Mesothelial cell of epicardium (in vitro differentiated cells): ENCODE data around the gene ATXN10. TPM values are rescaled to one million over a fixed set of nuclear protein-coding genes. Genes with fewer than 3 reads are reported as not detected.

ENCODE experiments used
- DNase-seq, 2 experiments: peaks; one replicate each; pipeline ENCODE4 v3.0.0; 2021; ENCODE audit warnings: low spot score in 2 of 2; ENCODE audit not compliant: unreplicated experiment in 2 of 2
- H3K27ac Mint-ChIP-seq: 2 replicates; pipeline ENCODE4 v1.8.0; 2021; ENCODE audit warnings: mixed read lengths
- H3K27me3 Mint-ChIP-seq: 2 replicates; pipeline ENCODE4 v1.8.0; 2021; ENCODE audit warnings: low read depth, mixed read lengths
- H3K36me3 Mint-ChIP-seq: 2 replicates; pipeline ENCODE4 v1.8.0; 2021; ENCODE audit warnings: mixed read lengths
- H3K4me1 Mint-ChIP-seq: 2 replicates; pipeline ENCODE4 v1.8.0; 2021; ENCODE audit warnings: mixed read lengths
- H3K4me3 Mint-ChIP-seq: 2 replicates; pipeline ENCODE4 v1.8.0; 2021; ENCODE audit warnings: mild to moderate bottlenecking, moderate library complexity, mixed read lengths
- H3K9me3 Mint-ChIP-seq: 2 replicates; pipeline ENCODE4 v1.8.0; 2021; ENCODE audit warnings: mixed read lengths
- total RNA-seq: library from RNA; stranded (reverse); gene quantifications from 3 replicates; pipeline ENCODE4 v1.2.1, GENCODE V29; 2021
- TF ChIP-seq, protein P1 (sequence below): fragments of 200-600 bp; sonication (generic); IDR thresholded peaks from one replicate; pipeline ENCODE4 v1.5.0; 2021; ENCODE audit warnings: antibody characterized with exemption; ENCODE audit not compliant: unreplicated experiment

Gene ATXN10
- total RNA-seq, 1 donor from 2014 or later: 237 TPM

DNA sequence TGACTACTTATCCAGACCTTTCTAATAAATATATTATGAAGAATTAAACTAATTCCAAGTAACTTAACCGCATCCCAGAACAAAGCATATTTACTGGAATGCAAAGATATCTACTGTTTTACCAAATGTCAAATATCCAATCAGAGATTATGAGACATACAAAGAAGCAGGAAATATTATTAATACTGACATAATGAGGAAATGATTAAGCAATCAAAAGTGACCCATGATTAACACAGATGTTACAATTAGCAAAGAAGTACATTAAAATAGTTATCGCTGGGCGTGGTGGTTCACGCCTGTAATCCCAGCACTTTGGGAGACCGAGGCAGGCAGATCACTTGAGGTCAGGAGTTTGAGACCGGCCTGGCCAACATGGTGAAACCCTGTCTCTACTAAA, 200.1 kb downstream of the ATXN10 start:
- DNase-seq: no peak
- H3K4me3 Mint-ChIP-seq: no peak overlapping the region
- H3K27me3 Mint-ChIP-seq: peaks cover 40% of the 10 kb centered on the region
- peaks cover 7% of the 10 kb centered on the region for H3K36me3 Mint-ChIP-seq
- peaks cover 12% of the 10 kb centered on the region for H3K4me1 Mint-ChIP-seq
- TF ChIP-seq, protein P1, sequence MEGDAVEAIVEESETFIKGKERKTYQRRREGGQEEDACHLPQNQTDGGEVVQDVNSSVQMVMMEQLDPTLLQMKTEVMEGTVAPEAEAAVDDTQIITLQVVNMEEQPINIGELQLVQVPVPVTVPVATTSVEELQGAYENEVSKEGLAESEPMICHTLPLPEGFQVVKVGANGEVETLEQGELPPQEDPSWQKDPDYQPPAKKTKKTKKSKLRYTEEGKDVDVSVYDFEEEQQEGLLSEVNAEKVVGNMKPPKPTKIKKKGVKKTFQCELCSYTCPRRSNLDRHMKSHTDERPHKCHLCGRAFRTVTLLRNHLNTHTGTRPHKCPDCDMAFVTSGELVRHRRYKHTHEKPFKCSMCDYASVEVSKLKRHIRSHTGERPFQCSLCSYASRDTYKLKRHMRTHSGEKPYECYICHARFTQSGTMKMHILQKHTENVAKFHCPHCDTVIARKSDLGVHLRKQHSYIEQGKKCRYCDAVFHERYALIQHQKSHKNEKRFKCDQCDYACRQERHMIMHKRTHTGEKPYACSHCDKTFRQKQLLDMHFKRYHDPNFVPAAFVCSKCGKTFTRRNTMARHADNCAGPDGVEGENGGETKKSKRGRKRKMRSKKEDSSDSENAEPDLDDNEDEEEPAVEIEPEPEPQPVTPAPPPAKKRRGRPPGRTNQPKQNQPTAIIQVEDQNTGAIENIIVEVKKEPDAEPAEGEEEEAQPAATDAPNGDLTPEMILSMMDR: no peak
- H3K9me3 Mint-ChIP-seq: peaks cover 17% of the 10 kb centered on the region
- H3K27ac Mint-ChIP-seq: no peak overlapping the region

DNA sequence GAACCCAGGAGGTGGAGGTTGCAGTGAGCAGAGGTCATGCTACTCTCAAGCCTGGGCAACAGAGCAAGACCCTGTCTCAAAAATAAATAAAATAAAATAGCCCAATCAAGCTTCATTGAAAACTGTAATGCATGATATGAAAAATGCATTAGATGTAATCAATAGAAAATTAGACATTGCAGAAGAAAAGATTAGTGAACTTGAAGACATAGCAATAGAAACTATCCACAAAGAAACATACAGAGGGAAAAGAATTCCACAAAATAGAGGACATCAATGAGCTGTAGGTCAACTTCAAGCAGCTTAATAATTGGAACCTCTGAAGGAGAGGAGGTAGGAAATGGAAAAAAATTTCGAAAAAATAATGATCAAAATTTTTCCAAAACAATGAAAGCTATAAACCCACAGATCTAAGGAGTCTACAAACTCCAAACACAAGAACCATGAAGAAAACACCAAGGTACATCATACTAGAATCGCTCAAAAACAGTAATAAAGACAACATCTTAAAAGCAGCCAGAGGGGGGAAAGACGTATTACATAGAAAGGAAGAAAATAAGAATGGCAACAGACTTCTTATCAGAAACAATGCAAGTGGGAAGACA, 201.1 kb downstream of the ATXN10 start:
- Mint-ChIP-seq H3K36me3 (peaks cover 7% of the 10 kb centered on the region), H3K27ac (no peak overlapping the region), H3K4me1 (peaks cover 17% of the 10 kb centered on the region), H3K4me3 (no peak overlapping the region), H3K27me3 (peaks cover 34% of the 10 kb centered on the region), H3K9me3 (peaks cover 17% of the 10 kb centered on the region)
- TF ChIP-seq, protein P1: no peak
- no peak for DNase-seq

DNA sequence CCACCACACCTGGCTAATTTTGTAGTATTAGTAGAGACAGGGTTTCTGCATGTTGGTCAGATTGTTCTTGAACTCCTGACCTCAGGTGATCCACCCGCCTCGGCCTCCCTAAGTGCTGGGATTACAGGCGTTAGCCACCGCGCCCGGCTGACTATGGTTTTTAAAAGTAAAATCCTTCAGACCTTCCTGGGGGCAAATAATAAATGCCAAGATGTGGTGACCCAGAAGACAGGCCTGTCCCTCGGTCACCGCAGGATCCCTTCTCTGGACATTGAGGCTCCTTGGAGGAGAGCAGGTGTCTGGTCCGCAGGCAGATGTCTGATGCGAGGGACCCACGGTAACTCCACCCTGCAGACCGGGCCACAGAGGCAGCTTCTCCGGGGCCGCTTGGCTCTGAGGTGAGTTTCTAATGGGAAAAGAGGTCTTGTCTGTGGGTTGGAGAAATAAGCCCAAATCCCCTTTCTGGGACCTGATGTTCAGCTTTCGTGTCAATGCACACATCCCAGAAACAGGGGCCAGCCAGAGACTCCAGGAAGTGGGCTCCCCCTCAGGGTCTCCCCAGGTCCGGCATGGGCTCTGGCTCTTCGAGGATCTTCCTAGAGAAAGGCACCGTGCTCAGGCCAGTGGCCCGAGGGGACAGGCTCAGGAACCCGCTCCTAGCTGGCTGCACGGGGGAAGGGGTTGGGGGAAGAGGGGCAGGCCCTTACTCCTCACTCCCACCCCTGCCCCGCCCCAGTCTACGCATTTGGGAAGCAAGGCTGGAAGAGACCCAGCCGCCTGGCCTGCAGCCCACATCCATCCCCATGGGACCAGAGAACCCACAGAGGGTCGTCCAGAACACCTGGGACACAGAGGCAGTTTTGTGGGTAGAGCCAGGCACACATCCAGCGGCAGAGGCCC, 204.8 kb downstream of the ATXN10 start:
- TF ChIP-seq, protein P1: no peak
- Mint-ChIP-seq H3K36me3 (peaks cover 7% of the 10 kb centered on the region), H3K27me3 (peaks cover 16% of the 10 kb centered on the region), H3K4me1 (peaks cover 17% of the 10 kb centered on the region), H3K27ac (no peak overlapping the region), H3K4me3 (no peak overlapping the region), H3K9me3 (peaks cover 17% of the 10 kb centered on the region)
- peak; percentile 15 to 35 for DNase-seq

DNA sequence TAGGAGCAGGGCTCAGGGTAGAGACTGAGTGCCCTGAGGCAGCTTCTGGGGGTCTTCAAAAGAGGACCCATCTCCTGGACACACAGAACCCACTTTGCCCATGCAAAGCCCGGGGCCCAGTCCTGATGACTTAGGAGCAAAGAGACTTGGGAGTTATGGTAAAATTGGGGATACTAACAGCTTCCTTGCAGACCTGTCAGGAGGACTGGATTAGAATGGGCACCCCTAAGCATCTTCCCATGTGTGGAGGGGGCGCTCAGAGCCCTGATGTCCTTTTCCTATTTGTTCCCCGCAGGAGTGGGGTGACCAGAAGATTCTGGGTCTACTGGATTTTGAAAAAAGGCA, 205.4 kb downstream of the ATXN10 start:
- H3K27me3 Mint-ChIP-seq: peaks cover 18% of the 10 kb centered on the region
- peaks cover 17% of the 10 kb centered on the region for H3K4me1 Mint-ChIP-seq
- no peak overlapping the region for H3K4me3 Mint-ChIP-seq
- peaks cover 5% of the 10 kb centered on the region for H3K36me3 Mint-ChIP-seq
- peaks cover 17% of the 10 kb centered on the region for H3K9me3 Mint-ChIP-seq
- peak in 1 of 2 experiments; percentile 22 for DNase-seq
- TF ChIP-seq, protein P1: no peak
- H3K27ac Mint-ChIP-seq: no peak overlapping the region

DNA sequence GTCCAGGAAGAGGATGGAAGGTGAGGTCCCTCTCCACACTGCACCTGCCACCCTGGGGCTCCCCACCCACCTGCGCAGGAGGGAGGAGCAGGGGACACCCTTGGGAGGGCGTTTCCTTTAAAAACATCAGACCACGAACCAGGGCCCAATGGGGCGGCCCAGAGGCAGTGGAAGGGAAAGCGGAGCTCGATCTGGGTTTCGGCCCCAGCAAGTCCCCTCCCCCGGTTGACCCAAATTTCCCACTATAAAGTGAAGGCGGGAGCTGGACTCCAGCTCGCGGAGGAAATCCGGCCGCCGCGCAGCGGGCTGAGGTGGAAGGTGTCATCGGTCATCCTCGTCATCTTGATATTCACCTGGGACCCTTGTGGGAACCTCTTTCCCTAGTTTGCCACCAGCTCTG, 206.0 kb downstream of the ATXN10 start:
- DNase-seq: peak in 1 of 2 experiments; percentile 33
- H3K9me3 Mint-ChIP-seq: peaks cover 16% of the 10 kb centered on the region
- H3K4me3 Mint-ChIP-seq: no peak overlapping the region
- TF ChIP-seq, protein P1: no peak
- peaks cover 17% of the 10 kb centered on the region for H3K4me1 Mint-ChIP-seq
- H3K36me3 Mint-ChIP-seq: peaks cover 4% of the 10 kb centered on the region
- H3K27ac Mint-ChIP-seq: no peak overlapping the region
- peaks cover 18% of the 10 kb centered on the region for H3K27me3 Mint-ChIP-seq
